ENCODE measurements around the gene SORBS1.

DNA sequence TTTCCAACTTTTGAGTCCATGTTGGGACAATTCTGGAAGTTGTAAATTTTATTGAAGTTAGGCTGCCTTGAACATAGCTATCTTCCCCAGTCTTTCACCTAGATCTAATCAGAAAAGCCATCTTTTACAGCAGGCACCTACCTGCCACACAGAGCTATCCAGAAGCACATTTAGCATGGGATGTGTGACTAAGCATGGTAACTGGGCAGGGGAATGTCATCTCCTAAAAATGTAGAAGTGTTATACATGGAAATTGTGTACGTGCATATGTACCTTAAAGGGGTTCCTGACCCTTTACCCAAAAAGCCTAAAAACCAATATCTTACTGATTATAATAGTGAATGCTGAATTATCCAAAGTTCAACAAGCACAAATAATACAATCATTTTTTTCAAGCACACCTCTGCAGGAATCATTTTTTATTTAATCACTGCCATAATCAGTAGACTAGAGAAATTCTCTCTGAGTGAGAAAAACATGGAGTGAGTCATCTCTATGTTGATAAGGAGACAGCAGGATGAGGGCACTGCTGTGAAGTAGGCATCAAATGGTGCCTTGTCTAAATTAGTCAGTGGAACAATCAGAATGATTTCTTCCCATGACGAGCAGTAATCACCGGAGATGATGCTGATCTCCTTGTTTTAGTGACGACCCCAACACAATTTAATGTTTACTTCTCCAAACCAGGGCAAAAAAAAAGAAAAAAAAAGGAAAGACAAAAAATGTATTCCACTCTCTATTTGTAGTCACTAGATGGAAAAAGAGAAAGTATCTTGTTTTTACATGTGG lies 75.9 kb downstream of the SORBS1 start:
- TF ChIP-seq GATA2 (IDR thresholded peaks at IDR 0.05; ENCODE audit: low read depth, low read length) (no peak), GATA3 (IDR thresholded peaks at IDR 0.05; ENCODE audit: low read depth, low read length) (no peak)

All from SH-SY5Y (cell line).